ENCODE measurements around the gene PGRMC2.

DNA sequence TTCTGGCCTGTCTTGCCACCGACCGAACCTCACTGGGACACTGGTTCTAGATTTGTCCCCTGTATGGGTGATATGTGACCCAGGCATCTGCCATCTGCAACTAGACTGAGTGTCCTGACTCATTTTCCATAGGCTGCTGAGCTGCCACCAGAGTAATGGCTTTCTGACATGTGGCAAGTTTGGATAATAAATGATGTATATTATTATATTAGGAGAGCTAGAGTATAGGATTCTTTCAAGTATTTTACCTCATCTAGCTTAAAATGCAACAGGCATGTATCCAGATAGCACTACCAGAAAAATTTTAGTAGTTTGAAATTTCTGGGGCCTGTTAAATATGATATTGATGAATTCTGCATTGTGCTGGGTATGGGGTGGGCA is 15.8 kb upstream of the PGRMC2 start:
- TF ChIP-seq GATA1 (IDR thresholded peaks at IDR 0.05; ENCODE audit: low read depth, low read length) (no peak), POLR2A (IDR thresholded peaks at IDR 0.05; ENCODE audit: low read length) (no peak)

Measured in erythroblast (primary cell).